Epithelial cell of proximal tubule (primary cell): Measurements from ENCODE around the gene ADAMTSL3. TPM values are rescaled to one million over a fixed set of nuclear protein-coding genes. Genes with fewer than 3 reads are reported as not detected.
"Not testable (repeated sequence)": the region's sequence is repeated elsewhere in the genome, so short reads cannot be mapped to it uniquely, and the experiment has no call there.

ENCODE experiments used
- DNase-seq: peaks from one replicate; pipeline ENCODE4 v3.0.0-alpha.2; 2011; ENCODE audit warnings: low read depth
- H3K4me3 ChIP-seq: 2 replicates; pipeline ENCODE4 v1.5.1; 2011; ENCODE audit warnings: low read depth, mild to moderate bottlenecking, low read length
- total RNA-seq: library from RNA; depleted of rRNA; stranded (reverse); fragments of >200 nt; gene quantifications from 2 replicates; pipeline ENCODE4 v1.2.3, GENCODE V29; 2015
- TF ChIP-seq, protein P1 (sequence below): conservative IDR thresholded peaks from 2 replicates; pipeline ENCODE4 v1.5.1; 2012; ENCODE audit warnings: low read depth, mild to moderate bottlenecking, low read length

Gene ADAMTSL3
- total RNA-seq, 1 donor from 2014 or later = 0.58 TPM

DNA sequence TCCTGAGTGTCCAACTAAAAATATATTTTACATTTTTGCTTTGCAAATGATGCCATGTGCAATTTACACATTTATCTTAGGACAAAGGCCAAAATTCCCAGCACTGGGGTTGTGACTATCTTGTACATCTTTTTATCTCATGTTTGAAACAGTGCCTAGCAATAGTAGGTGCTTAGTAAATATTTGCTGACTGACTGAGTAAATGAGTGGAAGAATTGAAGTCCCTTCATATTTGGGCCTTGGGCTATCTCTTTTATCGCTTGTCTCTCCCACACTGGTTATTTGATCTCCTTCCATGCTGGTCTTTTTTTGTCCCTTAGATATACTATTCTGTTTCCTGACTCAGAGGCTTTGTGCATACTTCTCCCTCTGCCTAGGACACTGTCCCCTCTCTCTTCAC, 368.6 kb downstream of the ADAMTSL3 start:
- no peak for DNase-seq
- TF ChIP-seq, protein P1, sequence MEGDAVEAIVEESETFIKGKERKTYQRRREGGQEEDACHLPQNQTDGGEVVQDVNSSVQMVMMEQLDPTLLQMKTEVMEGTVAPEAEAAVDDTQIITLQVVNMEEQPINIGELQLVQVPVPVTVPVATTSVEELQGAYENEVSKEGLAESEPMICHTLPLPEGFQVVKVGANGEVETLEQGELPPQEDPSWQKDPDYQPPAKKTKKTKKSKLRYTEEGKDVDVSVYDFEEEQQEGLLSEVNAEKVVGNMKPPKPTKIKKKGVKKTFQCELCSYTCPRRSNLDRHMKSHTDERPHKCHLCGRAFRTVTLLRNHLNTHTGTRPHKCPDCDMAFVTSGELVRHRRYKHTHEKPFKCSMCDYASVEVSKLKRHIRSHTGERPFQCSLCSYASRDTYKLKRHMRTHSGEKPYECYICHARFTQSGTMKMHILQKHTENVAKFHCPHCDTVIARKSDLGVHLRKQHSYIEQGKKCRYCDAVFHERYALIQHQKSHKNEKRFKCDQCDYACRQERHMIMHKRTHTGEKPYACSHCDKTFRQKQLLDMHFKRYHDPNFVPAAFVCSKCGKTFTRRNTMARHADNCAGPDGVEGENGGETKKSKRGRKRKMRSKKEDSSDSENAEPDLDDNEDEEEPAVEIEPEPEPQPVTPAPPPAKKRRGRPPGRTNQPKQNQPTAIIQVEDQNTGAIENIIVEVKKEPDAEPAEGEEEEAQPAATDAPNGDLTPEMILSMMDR = no peak
- H3K4me3 ChIP-seq = no peak overlapping the region

DNA sequence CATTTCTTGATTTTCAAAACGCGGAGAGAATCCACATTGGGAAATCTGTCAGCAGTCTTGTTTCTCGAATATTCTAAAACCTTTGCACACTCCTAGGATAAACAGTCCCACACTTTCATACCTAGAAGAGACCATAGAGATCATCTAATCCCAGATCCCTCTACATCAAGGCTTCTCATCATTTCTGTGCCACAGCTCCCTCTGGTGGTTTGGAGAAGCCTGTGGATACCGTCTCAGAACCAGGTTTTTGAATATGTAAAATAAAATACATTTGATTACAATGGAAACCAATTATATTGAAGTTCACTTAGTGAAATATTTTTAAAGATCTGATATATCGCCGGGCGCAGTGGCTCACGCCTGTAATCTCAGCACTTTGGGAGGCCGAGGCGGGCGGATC, 369.7 kb downstream of the ADAMTSL3 start:
- TF ChIP-seq, protein P1 = peak; percentile 67
- no peak for DNase-seq
- no peak overlapping the region for H3K4me3 ChIP-seq

DNA sequence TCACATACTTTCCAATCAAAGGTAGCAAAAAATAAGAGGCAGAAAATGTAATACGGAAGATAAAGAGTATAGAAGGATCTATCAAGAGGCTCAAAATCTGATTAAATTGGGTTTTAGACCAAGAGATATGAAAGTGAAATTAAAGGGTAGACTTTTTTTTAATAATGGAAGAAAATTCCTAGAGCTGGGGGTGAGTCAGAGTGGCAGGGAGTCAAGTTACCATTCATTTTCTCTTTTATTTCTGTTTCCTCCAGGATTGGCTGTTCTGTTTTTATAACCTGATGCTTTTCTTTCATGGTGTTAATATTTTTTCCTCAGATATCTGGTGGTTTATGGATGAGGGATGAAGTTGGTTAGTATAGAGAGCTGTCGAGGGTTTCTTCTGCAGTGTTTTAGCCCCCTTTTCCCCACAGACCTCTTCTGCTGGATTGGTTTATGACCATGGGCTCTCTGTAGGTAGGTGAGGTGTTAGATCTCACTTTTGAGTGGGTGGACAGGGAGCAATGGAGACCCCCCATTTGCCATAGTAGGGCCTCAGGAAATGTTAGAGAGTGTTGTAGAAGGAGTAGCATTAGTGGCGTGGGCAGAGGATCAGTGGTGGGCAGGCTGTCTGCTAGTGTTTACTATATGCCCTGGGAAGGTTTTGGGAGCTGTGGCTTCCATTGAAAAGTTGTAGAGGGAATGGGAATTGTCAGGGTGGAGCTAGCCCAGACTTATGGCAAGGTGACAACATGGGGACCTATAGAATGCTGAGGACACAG, 380.1 kb downstream of the ADAMTSL3 start:
- TF ChIP-seq, protein P1 = no peak
- DNase-seq = no peak

DNA sequence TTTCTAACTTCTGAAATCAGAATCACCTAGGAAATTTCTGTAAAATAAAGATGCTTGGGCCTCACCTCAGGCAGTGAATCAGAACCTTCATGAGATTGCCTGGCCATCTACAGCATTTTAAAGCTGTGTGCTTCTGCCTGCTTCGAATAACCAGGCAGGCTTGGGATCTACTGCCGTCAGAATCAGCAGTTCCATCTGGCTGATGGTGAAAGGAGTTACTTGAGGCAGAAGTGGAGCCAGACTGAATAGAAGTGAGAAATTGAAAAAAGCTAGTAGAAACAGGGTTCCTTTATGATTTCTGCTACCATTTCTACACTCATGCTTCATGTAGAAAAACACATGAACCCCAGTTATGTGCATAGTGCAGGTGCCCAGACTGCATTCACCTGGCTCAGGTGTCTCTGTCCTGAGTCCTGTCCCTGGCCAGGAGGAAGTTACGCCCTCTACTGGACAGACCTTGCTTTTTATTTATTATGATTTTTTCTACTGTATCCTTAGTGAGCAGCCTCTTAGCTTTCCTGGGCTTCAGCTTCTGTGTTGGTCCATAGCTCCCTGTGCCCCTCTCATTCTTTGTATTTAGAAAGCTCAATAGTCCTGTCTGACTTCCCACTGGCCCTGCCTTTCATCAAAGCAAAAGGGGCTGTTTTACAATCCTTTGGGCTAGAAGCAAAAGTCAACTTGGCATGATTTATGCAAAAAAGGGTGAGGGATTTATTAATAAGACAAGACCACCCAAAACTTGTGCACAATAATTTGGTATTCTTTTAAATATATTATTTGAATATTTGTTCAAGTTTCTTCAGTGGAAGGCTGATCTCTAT, 380.9 kb downstream of the ADAMTSL3 start:
- TF ChIP-seq, protein P1 = peak; percentile 67
- DNase-seq = no peak
- no peak overlapping the region for H3K4me3 ChIP-seq

More for the DNA sequence above, 380.1 kb downstream of the ADAMTSL3 start:
- no peak overlapping the region for H3K4me3 ChIP-seq

DNA sequence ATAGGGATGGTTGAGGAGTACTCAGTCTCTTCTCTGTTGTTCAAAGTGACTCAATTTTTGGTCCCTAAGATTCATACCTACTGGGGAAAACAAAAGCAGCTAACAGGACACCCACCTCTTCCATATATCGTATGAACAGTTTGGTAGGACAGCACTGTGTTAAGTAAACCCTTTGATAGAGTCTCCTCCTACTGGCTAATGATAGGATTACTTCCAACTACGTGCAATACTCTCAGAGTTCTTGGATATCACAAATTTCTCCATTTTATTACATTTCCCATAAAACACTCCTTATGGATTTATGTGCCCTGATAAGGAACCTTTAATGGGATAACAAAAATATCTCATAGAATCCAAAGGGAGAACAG, 381.5 kb downstream of the ADAMTSL3 start:
- peak; percentile 4 for DNase-seq
- TF ChIP-seq, protein P1 = peak; percentile 70
- no peak overlapping the region for H3K4me3 ChIP-seq

DNA sequence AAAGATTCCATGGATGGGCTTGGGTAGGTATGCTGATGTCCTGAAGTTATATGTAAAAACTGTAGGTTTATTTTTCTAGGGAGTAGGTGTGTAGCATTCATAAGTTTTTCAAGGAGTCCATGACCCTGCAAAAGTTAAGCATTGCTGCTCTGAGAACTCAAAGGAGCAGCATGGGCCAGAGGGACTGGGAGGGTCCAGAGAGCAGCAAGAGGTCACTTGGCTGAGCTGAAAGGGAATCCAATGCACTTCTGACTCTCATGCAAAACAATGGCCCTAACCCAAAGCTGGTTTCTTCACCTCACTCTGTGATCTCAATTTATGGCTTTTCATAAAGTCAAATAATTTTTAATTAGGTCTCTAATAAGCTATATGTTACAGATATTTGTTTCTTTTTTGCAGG, 383.4 kb downstream of the ADAMTSL3 start:
- no peak overlapping the region for H3K4me3 ChIP-seq
- no peak for DNase-seq
- TF ChIP-seq, protein P1 = no peak

DNA sequence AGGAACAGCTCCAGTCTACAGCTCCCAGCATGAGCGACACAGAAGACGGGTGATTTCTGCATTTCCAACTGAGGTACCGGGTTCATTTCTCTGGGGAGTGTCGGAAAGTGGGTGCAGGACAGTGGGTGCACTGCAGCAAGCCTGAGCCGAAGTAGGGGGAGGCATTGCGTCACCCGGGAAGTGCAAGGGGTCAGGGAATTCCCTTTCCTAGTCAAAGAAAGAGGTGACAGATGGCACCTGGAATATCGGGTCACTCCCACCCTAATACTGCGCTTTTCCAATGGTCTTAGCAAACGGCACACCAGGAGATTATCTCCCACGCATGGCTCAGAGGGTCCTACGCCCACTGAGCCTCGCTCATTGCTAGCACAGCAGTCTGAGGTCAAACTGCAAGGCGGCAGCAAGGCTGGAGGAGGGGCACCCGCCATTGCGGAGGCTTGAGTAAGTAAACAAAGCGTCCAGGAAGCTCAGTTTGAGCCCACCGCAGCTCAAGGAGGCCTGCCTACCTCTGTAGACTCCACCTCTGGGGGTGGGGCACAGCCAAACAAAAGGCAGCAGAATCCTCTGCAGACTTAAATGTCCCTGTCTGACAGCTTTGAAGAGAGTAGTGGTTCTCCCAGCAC, 388.6 kb downstream of the ADAMTSL3 start:
- H3K4me3 ChIP-seq, DNase-seq: not testable (repeated sequence)
